HG03066 (cell line): ENCODE measurements around the gene SERPING1.

Source experiments
- ATAC-seq: cut with Tn5 transposase; IDR thresholded peaks from one replicate; pipeline ENCODE4 v1.9.1; 2021; ENCODE audit warnings: low read depth; ENCODE audit not compliant: unreplicated experiment

The SERPING1 gene

GRCh38 chr11:57635246-57635645, 37.8 kb downstream of the SERPING1 start:
- no peak for ATAC-seq

- no peak for ATAC-seq
These were observed 40.1 kb downstream of the SERPING1 start for GRCh38 chr11:57637626-57638004.

DNA sequence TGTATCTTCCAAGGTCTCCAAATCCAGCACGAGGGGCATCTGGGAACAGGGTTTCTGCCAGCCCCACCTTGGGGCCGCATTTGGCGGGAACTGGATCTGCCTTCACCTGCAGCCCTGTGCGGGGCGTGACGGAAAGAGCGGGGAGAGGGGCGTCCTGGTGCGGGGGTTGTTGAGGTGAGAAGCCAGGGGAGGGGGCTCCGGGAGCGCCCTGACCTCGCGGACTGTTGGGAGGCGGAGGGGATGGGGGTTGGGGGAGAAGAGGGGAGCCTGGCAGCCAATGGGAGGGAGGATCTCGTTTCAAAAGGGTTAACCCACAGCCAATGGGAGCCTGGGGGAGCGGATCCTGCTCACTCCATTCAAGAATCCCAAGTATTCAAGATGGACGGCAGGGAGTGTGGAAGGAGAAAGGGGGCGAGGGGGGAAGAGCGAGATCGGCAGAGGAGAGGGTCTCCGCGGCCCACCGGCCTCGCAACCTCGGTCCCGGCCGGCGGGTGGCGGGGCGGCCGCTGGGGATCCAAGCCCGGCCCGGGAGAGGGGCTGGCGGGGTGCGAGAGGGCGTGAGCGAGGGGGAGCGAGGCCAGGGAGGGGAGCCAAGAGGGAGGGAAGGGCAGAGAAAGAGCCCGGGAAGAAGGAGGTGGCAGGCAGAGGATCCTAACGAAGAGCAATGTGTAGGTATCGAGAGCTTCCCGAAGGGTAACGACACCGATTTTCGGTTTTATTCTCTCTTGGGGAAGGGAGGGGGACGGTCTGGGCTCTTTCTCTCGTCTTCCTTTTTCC, 40.7 kb downstream of the SERPING1 start:
- no peak for ATAC-seq

DNA sequence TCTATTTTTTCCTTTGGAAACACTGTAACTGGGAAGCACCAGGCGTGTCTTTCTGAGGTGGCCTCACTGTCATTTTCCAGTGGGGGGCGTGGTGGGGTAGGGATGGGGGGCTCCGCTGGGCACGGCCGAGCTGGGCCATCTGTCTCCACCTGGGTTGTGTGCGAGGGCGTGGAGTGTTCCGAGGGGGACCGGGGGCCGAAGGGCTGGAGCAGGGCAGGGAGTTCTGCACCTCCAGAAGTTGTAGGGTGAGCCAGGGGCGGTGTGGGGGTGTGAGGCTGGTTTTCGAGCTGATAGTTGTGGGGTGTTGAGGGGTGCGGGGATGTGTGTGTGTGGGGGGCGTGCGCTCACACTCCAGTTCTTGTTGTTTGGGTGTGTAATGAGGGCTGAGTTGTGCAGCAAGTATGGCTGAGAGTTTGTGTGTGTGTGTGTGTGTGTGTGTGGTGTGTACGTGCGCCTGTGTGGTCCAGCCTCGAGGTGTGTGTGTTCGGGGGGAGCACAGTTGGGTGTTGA, 41.4 kb downstream of the SERPING1 start:
- ATAC-seq: no peak

DNA sequence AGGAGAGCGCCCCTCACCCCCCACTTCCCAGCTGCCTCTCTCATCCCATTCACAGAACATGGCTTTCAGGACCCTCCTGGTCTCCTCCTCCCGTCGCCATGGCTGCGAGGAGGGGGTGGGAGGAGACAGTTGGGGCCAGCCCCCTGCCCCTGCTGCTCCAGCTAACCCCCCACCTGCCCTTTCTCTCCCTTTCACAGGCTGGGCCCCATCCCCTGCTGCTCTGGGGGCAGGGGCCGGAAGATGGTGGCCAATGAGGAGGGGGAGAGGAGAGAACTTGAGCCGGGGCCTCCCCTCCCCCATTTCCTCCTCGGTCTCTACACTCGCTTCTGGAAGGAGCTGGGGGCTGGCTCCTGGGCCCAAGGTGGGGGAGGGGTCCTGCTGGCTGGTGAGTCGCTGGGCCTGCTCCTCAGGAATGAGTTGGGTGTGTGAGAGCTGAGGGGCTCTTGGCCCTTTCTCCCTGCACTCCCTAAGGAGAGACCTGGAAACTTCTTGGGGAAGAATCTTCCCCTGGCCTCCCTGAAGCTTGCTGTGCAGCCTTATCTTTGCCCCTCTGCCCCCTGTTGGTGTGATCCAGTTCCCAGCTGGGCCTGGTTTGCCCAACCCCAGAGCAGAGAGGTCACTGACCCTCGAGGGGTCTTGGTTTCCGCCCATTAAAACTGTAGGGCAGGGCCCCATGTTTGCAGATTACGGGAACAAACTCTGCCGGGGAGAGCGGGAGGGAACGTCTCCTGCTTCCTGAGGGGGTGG, 42.0 kb downstream of the SERPING1 start:
- no peak for ATAC-seq

GRCh38 chr11:57640068-57640800, 42.7 kb downstream of the SERPING1 start:
- ATAC-seq: no peak

- no peak for ATAC-seq
These were observed 43.7 kb downstream of the SERPING1 start for GRCh38 chr11:57641011-57641807.

DNA sequence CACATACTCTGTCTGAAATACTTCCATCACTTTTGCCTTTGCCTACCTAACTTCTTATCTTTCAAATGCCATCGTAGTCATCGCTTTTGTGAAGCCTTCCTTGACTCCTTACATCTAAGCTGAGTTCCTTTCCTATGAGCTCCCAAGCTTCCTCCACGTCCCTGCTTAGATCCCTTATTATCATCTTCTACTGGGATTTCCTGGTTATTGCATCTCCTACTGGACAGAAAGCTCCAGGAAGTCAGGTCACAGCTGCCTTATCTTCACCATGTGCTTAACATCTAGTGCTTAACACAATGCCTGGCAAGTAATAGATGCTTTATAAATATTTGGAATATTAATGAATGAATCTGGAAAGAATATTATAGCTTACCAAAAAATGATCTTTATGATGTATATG, 46.3 kb downstream of the SERPING1 start:
- no peak for ATAC-seq

DNA sequence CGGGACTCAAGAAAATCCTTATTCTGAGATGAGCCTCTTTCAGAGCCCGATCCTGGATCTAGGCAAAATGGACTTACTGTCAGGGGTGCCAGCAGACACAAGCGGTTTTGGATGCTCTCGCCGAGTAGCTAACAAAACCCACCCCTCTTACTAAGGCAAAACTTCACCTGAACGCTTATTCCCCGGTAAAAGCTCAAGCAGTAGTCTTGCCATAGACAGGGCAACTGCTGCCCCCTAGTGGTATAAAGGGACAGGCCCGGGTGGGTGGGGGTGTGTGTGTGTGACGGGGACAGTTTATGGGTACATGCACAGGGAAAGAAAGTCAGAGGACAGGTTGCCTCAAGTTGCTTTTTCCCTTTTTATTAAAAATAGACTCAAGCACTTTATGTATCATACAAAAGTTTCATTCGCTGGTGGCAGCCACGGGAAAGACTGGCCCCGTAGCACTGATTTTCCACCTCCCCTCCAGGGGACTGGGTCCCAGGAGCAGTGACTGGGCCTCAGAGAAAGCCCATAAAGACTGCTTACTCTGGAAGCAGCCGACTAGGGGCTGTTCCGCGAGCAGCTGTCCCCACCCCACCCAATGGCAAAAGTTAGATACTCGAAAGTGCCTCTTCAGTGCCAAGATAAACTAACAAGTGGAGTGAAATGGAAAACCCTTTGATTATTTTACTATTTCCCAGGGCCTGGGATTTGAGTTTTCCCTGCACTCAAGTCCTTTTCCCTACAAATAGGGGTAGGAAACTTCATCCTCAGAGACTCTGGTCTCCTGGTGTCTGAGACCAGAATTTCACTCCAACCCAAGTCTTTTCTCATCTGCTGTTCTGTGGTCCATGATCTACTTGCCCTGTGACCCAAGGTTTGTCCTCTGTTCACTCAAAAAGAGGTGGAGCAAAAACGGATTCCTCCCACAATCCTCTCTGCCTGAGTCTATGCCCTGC, 47.5 kb downstream of the SERPING1 start:
- ATAC-seq: peak; percentile 49

DNA sequence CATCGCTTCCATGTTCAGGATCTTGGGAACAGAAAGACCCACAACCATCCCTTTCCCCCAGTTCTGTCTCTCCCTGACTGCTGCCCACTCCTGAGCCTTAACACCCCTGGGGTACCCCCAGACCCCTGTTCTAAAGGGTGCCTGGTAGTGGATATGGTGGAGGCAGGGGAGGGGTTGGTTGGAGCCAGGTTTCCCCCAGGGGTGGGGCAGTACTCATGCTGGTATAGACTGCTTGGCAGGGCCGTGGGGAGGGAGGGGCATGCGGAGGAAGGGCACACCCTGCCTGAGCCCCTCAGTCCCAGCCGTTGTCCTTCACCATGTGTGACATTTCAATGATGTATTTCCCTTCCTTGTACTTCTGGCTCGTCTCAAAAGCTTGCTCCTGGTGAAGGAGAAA, 48.2 kb downstream of the SERPING1 start:
- ATAC-seq: no peak

GRCh38 chr11:57646194-57646798, 48.8 kb downstream of the SERPING1 start:
- ATAC-seq: no peak

- no peak for ATAC-seq
These were observed 49.4 kb downstream of the SERPING1 start for GRCh38 chr11:57646799-57647303.

- ATAC-seq: no peak
These were observed 49.9 kb downstream of the SERPING1 start for GRCh38 chr11:57647372-57647771.

- no peak for ATAC-seq
These were observed 50.7 kb downstream of the SERPING1 start for GRCh38 chr11:57647960-57648800.

- no peak for ATAC-seq
These were observed 51.6 kb downstream of the SERPING1 start for GRCh38 chr11:57648801-57649735.

DNA sequence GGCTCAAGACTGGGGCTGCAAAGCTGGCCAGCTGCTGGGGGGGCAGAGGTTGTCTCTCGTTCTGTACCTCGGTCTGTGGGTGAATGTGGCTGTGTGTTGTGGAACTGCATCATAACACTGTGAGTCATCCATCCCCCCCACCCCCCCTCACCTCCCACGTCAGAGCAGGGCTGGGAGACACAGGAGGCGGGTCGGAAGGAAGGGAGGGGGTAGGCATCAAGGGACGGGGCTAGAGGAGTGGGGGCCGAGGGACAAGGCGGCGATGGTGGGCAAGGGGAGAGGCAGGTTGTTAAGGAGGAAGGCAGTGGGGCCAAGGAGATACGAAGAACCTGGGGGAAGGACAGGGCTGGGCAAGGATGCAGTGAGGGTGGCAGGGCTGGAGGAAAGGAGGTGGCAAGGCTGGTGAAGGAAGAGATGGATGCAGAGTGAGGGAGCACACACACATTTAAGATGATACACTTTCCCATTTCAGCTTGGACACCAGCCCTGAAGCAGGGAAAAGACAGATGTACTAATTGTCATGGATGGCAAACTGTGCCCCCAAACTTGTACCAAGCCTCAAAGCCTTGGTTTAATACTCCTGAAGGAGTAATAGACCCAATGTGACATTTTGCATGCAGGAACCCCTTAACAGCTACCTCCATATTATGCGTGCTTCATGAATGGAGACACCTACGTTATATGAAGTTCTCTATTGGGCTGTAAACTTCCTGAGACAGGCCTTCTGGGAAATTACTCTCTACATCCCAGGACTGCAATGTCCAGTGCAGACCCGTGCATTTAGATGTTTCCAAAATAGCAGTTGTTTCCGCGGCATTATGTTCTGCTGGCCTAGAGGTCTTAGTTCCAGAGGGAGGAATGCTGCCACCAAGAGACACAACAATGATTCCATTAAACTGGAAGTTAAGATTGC, 52.6 kb downstream of the SERPING1 start, which contains the start of gene YPEL4:
Gene YPEL4, minus strand, starts transcription at position 87 of the 913 bp plus-strand sequence. CDS start 2,805 bp downstream, outside the sequence.
- ATAC-seq: no peak
